Measurements from ENCODE around the gene GPHN.

The GPHN gene

DNA sequence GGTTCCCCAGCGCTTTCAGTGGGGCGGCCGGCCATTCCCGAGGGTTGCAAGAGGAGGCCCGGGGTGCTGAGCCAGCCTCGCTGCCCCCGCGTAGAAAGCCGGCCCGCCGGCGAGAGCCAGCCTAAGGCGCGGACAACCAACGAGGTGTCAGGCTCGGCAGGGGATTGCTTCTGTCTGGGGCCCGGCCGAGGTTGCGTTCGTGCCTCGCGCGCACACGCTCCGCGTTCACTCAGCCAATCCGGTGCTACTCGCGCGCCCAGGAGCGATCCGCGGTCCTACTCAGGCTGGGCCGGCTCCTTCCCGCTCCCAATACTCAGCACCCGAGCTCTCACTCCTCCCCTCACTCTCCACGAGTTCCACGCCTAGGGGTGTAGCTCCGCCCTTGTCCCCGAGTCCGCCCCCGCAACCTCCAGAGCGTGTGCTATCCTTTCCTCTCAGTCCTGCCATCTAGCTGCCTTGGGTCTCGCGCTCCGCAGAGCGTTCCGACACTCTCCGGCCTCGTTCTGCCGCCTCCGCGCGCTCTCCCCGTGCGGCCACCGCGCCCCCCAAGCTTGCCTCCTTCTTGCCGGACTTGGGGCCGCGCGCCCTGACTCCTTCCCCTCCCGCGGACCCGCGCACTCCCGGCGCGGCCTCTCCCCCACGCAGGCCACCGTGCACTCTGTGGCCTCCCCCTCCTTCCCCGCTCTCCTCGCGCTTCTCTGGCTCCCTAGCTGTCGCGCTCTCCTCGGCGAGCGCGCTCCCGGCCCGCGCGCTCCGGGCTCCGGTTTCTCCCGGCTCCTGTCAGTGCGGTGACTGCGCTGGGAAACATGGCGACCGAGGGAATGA, at the start of gene GPHN:
GPHN (plus strand) TSS at position 426 of the 825 bp plus-strand sequence.
- no peaks in the 10 kb centered on the region for H3K9me3 ChIP-seq (ENCODE audit: low read length)
- H3K4me3 ChIP-seq (ENCODE audit: low read length): peak within 1 kb of the TSS; percentile 70
- peaks cover 20% of the 10 kb centered on the region for H3K4me1 ChIP-seq (ENCODE audit: insufficient read depth, low read length)
- H3K36me3 ChIP-seq (ENCODE audit: insufficient read depth, low read length): peaks cover 2% of the 10 kb centered on the region
- H2AFZ ChIP-seq (ENCODE audit: low read depth, low read length): peak within 1 kb of the TSS; percentile 85
- no peaks in the 10 kb centered on the region for H3K27me3 ChIP-seq (ENCODE audit: insufficient read depth, low read length)

GRCh38 chr14:66459603-66460002, 48.3 kb upstream of the GPHN start:
- Histone ChIP-seq H3K4me3 (ENCODE audit: low read length) (no peak overlapping the region), H2AFZ (ENCODE audit: low read depth, low read length) (no peak overlapping the region), H3K36me3 (ENCODE audit: insufficient read depth, low read length) (no peaks in the 10 kb centered on the region), H3K9me3 (ENCODE audit: low read length) (no peaks in the 10 kb centered on the region), H3K27me3 (ENCODE audit: insufficient read depth, low read length) (no peaks in the 10 kb centered on the region), H3K4me1 (ENCODE audit: insufficient read depth, low read length) (no peaks in the 10 kb centered on the region)

- Histone ChIP-seq H3K27me3 (ENCODE audit: insufficient read depth, low read length) (no peaks in the 10 kb centered on the region), H3K4me1 (ENCODE audit: insufficient read depth, low read length) (no peaks in the 10 kb centered on the region), H3K9me3 (ENCODE audit: low read length) (no peaks in the 10 kb centered on the region), H2AFZ (ENCODE audit: low read depth, low read length) (no peak overlapping the region), H3K36me3 (ENCODE audit: insufficient read depth, low read length) (no peaks in the 10 kb centered on the region), H3K4me3 (ENCODE audit: low read length) (no peak overlapping the region)
These were observed 43.7 kb upstream of the GPHN start for GRCh38 chr14:66464261-66464660.

GRCh38 chr14:66468778-66469367, 39.1 kb upstream of the GPHN start:
- Histone ChIP-seq H3K9me3 (ENCODE audit: low read length) (peaks cover 5% of the 10 kb centered on the region), H3K4me3 (ENCODE audit: low read length) (no peak overlapping the region), H3K27me3 (ENCODE audit: insufficient read depth, low read length) (no peaks in the 10 kb centered on the region), H3K36me3 (ENCODE audit: insufficient read depth, low read length) (no peaks in the 10 kb centered on the region), H2AFZ (ENCODE audit: low read depth, low read length) (no peak overlapping the region), H3K4me1 (ENCODE audit: insufficient read depth, low read length) (peaks cover 14% of the 10 kb centered on the region)

GRCh38 chr14:66471584-66471983, 36.4 kb upstream of the GPHN start:
- no peaks in the 10 kb centered on the region for H3K27me3 ChIP-seq (ENCODE audit: insufficient read depth, low read length)
- H3K4me3 ChIP-seq (ENCODE audit: low read length): no peak overlapping the region
- H3K36me3 ChIP-seq (ENCODE audit: insufficient read depth, low read length): no peaks in the 10 kb centered on the region
- H3K9me3 ChIP-seq (ENCODE audit: low read length): peaks cover 5% of the 10 kb centered on the region
- H3K4me1 ChIP-seq (ENCODE audit: insufficient read depth, low read length): peaks cover 14% of the 10 kb centered on the region
- H2AFZ ChIP-seq (ENCODE audit: low read depth, low read length): no peak overlapping the region

DNA sequence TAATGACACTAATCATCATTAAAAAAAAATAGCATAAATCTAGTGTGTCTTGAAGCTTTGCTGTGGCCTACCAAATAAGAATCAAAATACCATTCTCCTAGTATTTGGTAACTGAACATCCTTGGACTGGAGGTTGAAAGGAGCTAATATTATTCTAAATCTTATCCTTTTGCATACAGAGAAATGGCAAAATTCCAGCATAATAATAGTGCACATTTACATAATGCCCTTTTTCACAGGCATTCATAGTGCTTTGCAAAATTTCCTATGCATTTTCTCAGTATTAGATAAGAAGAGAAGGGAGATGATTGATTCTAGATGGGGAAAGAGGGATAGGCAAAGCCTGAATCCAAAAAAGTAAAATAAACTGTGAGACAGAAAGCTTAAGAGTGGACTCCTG, 35.7 kb upstream of the GPHN start:
- peaks cover 14% of the 10 kb centered on the region for H3K4me1 ChIP-seq (ENCODE audit: insufficient read depth, low read length)
- peak overlapping the region; percentile 0 for H2AFZ ChIP-seq (ENCODE audit: low read depth, low read length)
- H3K9me3 ChIP-seq (ENCODE audit: low read length): peaks cover 5% of the 10 kb centered on the region
- no peak overlapping the region for H3K4me3 ChIP-seq (ENCODE audit: low read length)
- no peaks in the 10 kb centered on the region for H3K27me3 ChIP-seq (ENCODE audit: insufficient read depth, low read length)
- no peaks in the 10 kb centered on the region for H3K36me3 ChIP-seq (ENCODE audit: insufficient read depth, low read length)

DNA sequence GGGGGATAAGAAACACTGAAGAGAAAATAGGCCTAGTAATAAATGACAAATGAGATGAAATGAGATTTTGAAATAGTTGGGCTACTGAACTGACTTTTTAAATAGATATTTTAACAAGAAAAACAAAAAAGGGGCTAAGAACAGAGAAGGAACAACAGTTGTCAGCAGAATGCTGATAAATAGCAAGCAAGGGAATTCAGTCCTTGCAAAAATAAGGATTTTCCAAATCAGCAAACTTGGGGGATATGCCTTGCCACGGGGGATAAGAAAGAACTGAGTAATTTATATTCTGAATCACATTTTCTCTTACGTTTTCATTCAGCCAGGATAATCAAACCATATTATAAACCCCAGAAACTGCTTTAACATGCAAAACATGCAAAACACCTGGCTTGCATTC, 34.7 kb upstream of the GPHN start:
- Histone ChIP-seq H3K4me3 (ENCODE audit: low read length) (no peak overlapping the region), H3K36me3 (ENCODE audit: insufficient read depth, low read length) (no peaks in the 10 kb centered on the region), H3K4me1 (ENCODE audit: insufficient read depth, low read length) (peaks cover 14% of the 10 kb centered on the region), H2AFZ (ENCODE audit: low read depth, low read length) (no peak overlapping the region), H3K27me3 (ENCODE audit: insufficient read depth, low read length) (no peaks in the 10 kb centered on the region), H3K9me3 (ENCODE audit: low read length) (peaks cover 5% of the 10 kb centered on the region)

DNA sequence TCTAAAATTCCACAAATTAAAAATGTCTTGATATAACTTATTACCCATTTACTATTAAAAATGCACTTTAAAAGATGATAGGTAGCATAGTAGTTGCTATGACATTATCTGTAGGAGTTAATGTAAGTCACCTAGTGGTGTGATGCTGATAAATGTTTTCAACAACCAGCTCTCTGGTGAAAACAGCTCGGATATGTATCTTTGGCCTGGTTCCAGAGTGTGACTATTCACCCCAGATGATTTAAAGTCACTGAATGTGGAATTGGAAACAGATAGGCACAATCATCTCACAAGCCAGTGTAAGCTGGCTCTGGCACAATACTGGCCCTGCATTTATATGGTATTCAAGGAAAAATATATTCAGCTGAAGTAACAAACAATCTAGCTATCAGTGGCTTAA, 31.0 kb upstream of the GPHN start:
- H3K4me1 ChIP-seq (ENCODE audit: insufficient read depth, low read length): peaks cover 8% of the 10 kb centered on the region
- no peaks in the 10 kb centered on the region for H3K9me3 ChIP-seq (ENCODE audit: low read length)
- no peak overlapping the region for H3K4me3 ChIP-seq (ENCODE audit: low read length)
- no peaks in the 10 kb centered on the region for H3K36me3 ChIP-seq (ENCODE audit: insufficient read depth, low read length)
- no peak overlapping the region for H2AFZ ChIP-seq (ENCODE audit: low read depth, low read length)
- H3K27me3 ChIP-seq (ENCODE audit: insufficient read depth, low read length): no peaks in the 10 kb centered on the region

- H3K36me3 ChIP-seq (ENCODE audit: insufficient read depth, low read length): no peaks in the 10 kb centered on the region
- H2AFZ ChIP-seq (ENCODE audit: low read depth, low read length): no peak overlapping the region
- no peak overlapping the region for H3K4me3 ChIP-seq (ENCODE audit: low read length)
- peaks cover 3% of the 10 kb centered on the region for H3K4me1 ChIP-seq (ENCODE audit: insufficient read depth, low read length)
- H3K27me3 ChIP-seq (ENCODE audit: insufficient read depth, low read length): no peaks in the 10 kb centered on the region
- H3K9me3 ChIP-seq (ENCODE audit: low read length): no peaks in the 10 kb centered on the region
These were observed 30.4 kb upstream of the GPHN start for GRCh38 chr14:66477567-66477966.

- H3K36me3 ChIP-seq (ENCODE audit: insufficient read depth, low read length): no peaks in the 10 kb centered on the region
- H2AFZ ChIP-seq (ENCODE audit: low read depth, low read length): no peak overlapping the region
- no peaks in the 10 kb centered on the region for H3K4me1 ChIP-seq (ENCODE audit: insufficient read depth, low read length)
- H3K27me3 ChIP-seq (ENCODE audit: insufficient read depth, low read length): no peaks in the 10 kb centered on the region
- H3K9me3 ChIP-seq (ENCODE audit: low read length): no peaks in the 10 kb centered on the region
- no peak overlapping the region for H3K4me3 ChIP-seq (ENCODE audit: low read length)
These were observed 25.1 kb upstream of the GPHN start for GRCh38 chr14:66482873-66483272.

GRCh38 chr14:66483322-66483721, 24.6 kb upstream of the GPHN start:
- H3K27me3 ChIP-seq (ENCODE audit: insufficient read depth, low read length): no peaks in the 10 kb centered on the region
- H2AFZ ChIP-seq (ENCODE audit: low read depth, low read length): no peak overlapping the region
- no peaks in the 10 kb centered on the region for H3K4me1 ChIP-seq (ENCODE audit: insufficient read depth, low read length)
- H3K4me3 ChIP-seq (ENCODE audit: low read length): no peak overlapping the region
- no peaks in the 10 kb centered on the region for H3K9me3 ChIP-seq (ENCODE audit: low read length)
- H3K36me3 ChIP-seq (ENCODE audit: insufficient read depth, low read length): no peaks in the 10 kb centered on the region

GRCh38 chr14:66485029-66485428, 22.9 kb upstream of the GPHN start:
- Histone ChIP-seq H3K36me3 (ENCODE audit: insufficient read depth, low read length) (no peaks in the 10 kb centered on the region), H3K9me3 (ENCODE audit: low read length) (no peaks in the 10 kb centered on the region), H3K4me1 (ENCODE audit: insufficient read depth, low read length) (no peaks in the 10 kb centered on the region), H3K4me3 (ENCODE audit: low read length) (no peak overlapping the region), H3K27me3 (ENCODE audit: insufficient read depth, low read length) (no peaks in the 10 kb centered on the region), H2AFZ (ENCODE audit: low read depth, low read length) (no peak overlapping the region)

DNA sequence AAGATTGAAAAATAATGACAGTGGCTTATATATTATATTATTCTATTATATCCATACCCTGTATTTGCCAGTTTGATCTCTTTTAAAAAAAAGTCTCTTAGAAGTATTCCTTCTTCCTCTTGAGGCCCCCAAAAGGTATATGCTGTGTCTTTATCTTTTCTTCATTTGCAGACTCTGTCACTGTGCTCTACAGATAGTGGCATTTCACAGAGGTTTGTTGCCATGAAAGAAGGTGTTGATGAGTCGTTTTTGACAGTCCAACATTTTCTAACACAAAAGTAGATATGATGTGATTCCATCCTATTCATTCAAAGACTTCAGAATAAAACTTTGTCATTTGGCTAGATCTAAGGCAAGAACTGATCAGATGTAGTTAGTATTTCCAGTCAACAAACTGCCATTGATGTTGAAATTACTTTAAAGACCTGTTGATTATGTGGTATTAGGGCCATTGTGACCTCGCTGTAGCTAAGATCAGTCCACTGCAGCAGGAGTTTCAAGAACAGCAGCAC, 22.0 kb upstream of the GPHN start, which contains the start of gene CCDC196:
CCDC196 (plus strand) TSS at position 462 of the 512 bp plus-strand sequence. CDS start 132 bp downstream, outside the sequence.
- Histone ChIP-seq H3K36me3 (ENCODE audit: insufficient read depth, low read length) (no peaks in the 10 kb centered on the region), H3K4me3 (ENCODE audit: low read length) (no peak within 1 kb of the TSS), H3K4me1 (ENCODE audit: insufficient read depth, low read length) (no peaks in the 10 kb centered on the region), H3K27me3 (ENCODE audit: insufficient read depth, low read length) (no peaks in the 10 kb centered on the region), H3K9me3 (ENCODE audit: low read length) (no peaks in the 10 kb centered on the region), H2AFZ (ENCODE audit: low read depth, low read length) (no peak within 1 kb of the TSS)

All from neuron (in vitro differentiated cells).